Natural killer cell treated with Interleukin-12 subunit alpha and Interleukin-12 subunit beta and Interleukin-15 and Interleukin-18, amount 100 ng/mL, for 72 hours (primary cell): ENCODE data around the gene PROM1. TPM values are rescaled to one million over a fixed set of nuclear protein-coding genes. Genes with fewer than 3 reads are reported as not detected.

ENCODE experiments used
- ATAC-seq, 2 donors: fragments of 150-1000 bp; cut with Tn5 transposase in 1 of 2; sonication (Bioruptor Pico), chemical (Tn5 transposase) in 1 of 2; 2 replicates each; pipeline ENCODE4 v1.10.0; 2021
- DNase-seq: peaks from one replicate; pipeline ENCODE4 v3.0.0; 2022; ENCODE audit warnings: low spot score
- H3K27ac Mint-ChIP-seq, 2 donors: 1 replicate in 1 of 2; 2 replicates in 1 of 2; pipeline ENCODE4 v1.8.0; 2022; ENCODE audit warnings: mixed read lengths in 2 of 2, mild to moderate bottlenecking in 1 of 2, moderate library complexity in 1 of 2
- H3K27me3 Mint-ChIP-seq, 2 donors: 1 replicate in 1 of 2; 2 replicates in 1 of 2; pipeline ENCODE4 v1.8.0; 2022; ENCODE audit warnings: mixed read lengths in 2 of 2
- H3K36me3 Mint-ChIP-seq: one replicate; pipeline ENCODE4 v1.8.0; 2022; ENCODE audit warnings: mixed read lengths
- H3K4me1 Mint-ChIP-seq, 2 donors: 1 replicate in 1 of 2; 2 replicates in 1 of 2; pipeline ENCODE4 v1.8.0; 2022; ENCODE audit warnings: low read depth in 2 of 2, mixed read lengths in 2 of 2, mild to moderate bottlenecking in 1 of 2
- H3K4me3 Mint-ChIP-seq: one replicate; pipeline ENCODE4 v1.8.0; 2022; ENCODE audit warnings: mixed read lengths
- H3K9me3 Mint-ChIP-seq: 2 replicates; pipeline ENCODE4 v1.8.0; 2022; ENCODE audit warnings: mixed read lengths
- total RNA-seq, 2 donors: library from RNA; stranded (reverse); gene quantifications; one replicate each; pipeline ENCODE4 v1.2.3, GENCODE V29; 2022

Gene PROM1
- total RNA-seq, 2 donors from 2014 or later, result 0.24 to 0.92 TPM

DNA sequence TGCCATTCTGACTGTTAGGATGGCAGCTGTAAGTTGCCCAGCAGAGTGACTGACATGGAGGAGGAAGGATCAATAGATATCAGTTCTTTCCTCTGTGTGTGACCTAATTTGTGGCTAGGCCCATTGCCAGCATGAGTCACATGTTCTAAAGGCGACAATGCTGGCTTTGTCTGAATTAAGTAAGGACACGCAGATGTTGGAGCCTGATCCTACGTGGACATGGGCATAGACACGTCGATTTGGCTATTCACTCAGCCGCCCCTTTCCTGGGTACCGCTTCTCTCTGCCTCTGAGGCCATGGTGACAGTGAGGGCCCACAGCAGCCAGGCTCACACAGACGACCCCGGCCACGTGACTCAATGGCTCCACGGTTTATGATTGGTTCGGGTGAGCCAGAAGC lies 16.3 kb downstream of the PROM1 start:
- no peaks in the 10 kb centered on the region for H3K4me1 Mint-ChIP-seq

DNA sequence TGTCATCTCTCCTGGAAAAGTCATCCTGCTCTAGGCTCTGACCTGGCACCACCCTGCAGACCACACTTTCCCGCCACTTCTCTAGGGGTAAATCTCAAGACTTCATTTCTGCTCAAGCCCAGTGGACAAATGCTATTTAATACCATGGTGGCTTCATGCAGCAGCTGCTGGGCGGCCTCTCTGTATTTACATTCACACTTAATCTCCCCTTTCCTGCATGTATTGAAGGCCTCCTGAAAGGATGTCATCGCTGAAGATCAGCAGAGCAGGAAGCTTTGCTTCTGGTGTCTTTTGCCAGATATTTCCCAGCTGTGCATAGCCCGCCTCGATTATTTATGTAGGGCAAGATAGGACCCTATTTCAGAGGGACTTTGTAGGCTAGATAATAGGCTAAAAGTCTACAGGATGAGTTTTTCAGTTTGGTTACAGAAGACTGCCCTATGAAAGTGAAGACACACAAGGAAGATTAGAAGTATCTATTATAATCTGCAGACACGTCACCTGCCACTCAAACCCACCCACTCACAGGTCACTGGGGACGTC lies 17.2 kb downstream of the PROM1 start:
- no peak for DNase-seq
- Mint-ChIP-seq H3K27me3 (peaks cover 19 to 23% of the 10 kb centered on the region in 2 donors), H3K4me3 (no peak overlapping the region), H3K9me3 (peaks cover 3% of the 10 kb centered on the region), H3K27ac (no peak overlapping the region), H3K4me1 (no peaks in the 10 kb centered on the region), H3K36me3 (peaks cover 4% of the 10 kb centered on the region)
- ATAC-seq, result no peak

More for the DNA sequence above, 16.3 kb downstream of the PROM1 start:
- ATAC-seq (no peak), DNase-seq (no peak)
- Mint-ChIP-seq H3K27me3 (peaks cover 22 to 24% of the 10 kb centered on the region in 2 donors), H3K4me3 (no peak overlapping the region), H3K27ac (no peak overlapping the region), H3K9me3 (peaks cover 3% of the 10 kb centered on the region), H3K36me3 (peaks cover 4% of the 10 kb centered on the region)

DNA sequence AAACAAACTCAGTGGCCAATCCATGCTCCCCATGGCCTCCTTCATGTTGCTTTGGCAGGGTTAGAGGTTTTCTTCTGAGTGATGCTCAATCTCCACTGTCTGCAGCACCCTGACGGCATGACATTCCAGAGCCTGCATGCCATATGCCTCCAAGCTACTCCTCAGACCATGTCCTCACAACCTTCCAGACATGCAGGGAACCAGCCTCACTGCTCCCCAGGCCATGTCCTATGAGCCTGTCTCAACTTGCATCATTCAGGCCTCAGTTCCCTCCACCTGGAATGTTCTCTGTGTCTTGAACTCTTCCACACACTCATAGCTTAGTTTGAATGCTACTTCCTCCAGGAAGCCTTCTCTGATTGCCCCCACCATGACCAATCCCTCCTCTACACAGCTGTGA lies 18.8 kb downstream of the PROM1 start:
- Mint-ChIP-seq H3K4me1 (no peaks in the 10 kb centered on the region), H3K36me3 (peaks cover 4% of the 10 kb centered on the region), H3K27ac (no peak overlapping the region), H3K4me3 (no peak overlapping the region), H3K9me3 (peaks cover 3% of the 10 kb centered on the region), H3K27me3 (peaks cover 9 to 12% of the 10 kb centered on the region in 2 donors)
- DNase-seq, result no peak
- no peak for ATAC-seq

DNA sequence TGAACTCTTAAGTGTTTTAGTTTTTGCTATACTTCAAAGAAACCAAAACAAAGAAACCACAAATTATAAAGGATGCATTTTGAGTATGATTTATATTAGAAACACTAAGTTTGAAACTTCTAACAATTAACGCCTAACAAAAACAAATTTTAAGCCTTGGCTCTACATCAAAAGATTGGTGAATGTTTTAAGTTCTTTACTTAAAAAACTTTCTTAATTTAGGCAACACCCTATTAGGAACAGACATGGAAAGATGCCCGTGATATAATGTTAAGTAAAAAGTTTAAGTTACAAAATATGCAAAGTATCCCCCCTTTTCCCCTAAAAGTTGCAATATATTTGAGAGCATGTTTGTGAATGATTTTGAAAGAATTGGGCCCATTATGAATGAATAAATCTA lies 21.2 kb downstream of the PROM1 start:
- Mint-ChIP-seq H3K4me3 (no peak overlapping the region), H3K4me1 (no peaks in the 10 kb centered on the region), H3K9me3 (peaks cover 3% of the 10 kb centered on the region), H3K36me3 (peaks cover 4% of the 10 kb centered on the region), H3K27ac (no peak overlapping the region), H3K27me3 (peaks cover 13% of the 10 kb centered on the region in 2 donors)
- DNase-seq, result no peak
- no peak for ATAC-seq

DNA sequence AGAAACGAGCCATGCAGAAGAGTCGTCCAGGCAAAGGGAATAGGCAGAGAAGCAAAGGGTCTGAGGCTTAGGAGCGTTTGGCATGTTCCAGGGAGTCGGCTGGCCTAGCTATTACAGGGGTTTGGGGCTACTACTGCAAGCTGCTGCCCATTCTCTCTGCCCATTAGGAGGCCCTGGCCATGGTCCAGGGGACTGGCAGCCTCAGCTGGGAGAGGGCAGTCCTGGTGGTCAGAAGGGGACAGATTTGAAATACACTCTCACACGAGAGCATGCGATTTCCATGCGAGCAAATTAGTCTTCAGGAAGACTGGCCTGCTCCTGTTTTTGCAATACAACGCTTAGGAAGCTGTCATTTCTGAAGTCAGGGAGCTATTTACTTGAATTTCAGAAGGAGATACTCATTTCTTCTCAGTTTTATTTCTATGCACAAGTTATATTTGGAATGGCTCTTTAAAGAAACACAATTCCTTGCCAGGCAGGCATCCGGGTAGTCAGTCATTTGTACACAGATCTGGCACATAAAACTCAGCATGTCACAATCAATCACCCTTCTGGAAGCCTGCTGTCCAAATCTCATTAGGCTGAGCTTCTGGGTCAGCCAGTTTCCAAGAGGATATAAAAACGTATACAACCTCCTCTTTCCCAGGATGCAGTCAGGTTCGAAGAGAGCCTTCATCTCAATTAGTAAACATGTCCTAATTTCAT lies 27.0 kb downstream of the PROM1 start:
- ATAC-seq, result no peak
- peaks cover 33 to 47% of the 10 kb centered on the region in 2 donors for H3K27me3 Mint-ChIP-seq
- H3K9me3 Mint-ChIP-seq, result no peaks in the 10 kb centered on the region
- no peak overlapping the region for H3K4me3 Mint-ChIP-seq
- no peak for DNase-seq
- H3K4me1 Mint-ChIP-seq, result no peaks in the 10 kb centered on the region
- H3K27ac Mint-ChIP-seq, result no peak overlapping the region
- no peaks in the 10 kb centered on the region for H3K36me3 Mint-ChIP-seq

DNA sequence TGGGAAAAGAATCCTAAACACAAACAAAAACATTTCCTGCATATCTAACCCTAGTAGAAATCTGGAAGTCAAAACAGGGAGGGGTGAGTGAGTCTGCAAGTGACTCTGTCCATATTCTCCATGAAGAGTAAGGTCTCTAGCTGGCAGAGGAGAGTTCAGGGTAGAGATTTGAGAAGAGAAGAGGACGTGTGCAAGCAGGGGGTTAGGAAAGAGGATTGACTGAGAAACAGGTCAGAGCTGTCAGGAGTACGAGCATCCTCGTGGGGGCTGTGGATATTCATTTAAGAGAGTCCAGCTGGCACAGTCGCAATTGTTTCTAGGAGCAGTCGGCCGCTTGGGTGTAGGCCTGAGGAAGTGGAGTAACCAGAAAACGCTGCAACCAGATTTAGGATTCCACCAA lies 27.9 kb downstream of the PROM1 start:
- no peaks in the 10 kb centered on the region for H3K4me1 Mint-ChIP-seq
- no peaks in the 10 kb centered on the region for H3K9me3 Mint-ChIP-seq
- ATAC-seq (peak in 1 of 2 donors; percentile 24), DNase-seq (no peak)
- H3K4me3 Mint-ChIP-seq, result no peak overlapping the region
- H3K36me3 Mint-ChIP-seq, result no peaks in the 10 kb centered on the region
- H3K27me3 Mint-ChIP-seq, result peaks cover 35 to 52% of the 10 kb centered on the region in 2 donors
- no peak overlapping the region for H3K27ac Mint-ChIP-seq

DNA sequence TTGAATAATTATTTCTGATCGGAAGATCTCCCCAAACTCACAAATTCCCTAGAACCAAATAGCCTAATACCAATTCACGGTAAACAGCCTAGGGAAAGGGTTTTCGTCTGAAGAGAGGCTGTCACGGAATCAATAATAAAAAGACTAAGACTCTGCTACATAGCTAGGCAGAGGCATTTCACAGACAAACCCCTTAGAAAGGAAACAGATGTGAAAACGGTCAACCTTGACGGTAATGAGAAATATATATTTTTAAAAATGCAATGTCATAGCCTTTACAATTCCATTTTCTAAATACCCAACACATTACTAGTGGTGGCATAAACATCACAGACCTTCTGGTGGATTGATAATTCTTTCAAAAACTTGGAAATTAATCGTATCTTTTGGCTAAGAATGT lies 28.4 kb downstream of the PROM1 start:
- Mint-ChIP-seq H3K4me3 (no peak overlapping the region), H3K36me3 (no peaks in the 10 kb centered on the region), H3K4me1 (no peaks in the 10 kb centered on the region), H3K27me3 (peaks cover 37 to 56% of the 10 kb centered on the region in 2 donors), H3K9me3 (no peaks in the 10 kb centered on the region), H3K27ac (no peak overlapping the region)
- DNase-seq (no peak), ATAC-seq (no peak)

DNA sequence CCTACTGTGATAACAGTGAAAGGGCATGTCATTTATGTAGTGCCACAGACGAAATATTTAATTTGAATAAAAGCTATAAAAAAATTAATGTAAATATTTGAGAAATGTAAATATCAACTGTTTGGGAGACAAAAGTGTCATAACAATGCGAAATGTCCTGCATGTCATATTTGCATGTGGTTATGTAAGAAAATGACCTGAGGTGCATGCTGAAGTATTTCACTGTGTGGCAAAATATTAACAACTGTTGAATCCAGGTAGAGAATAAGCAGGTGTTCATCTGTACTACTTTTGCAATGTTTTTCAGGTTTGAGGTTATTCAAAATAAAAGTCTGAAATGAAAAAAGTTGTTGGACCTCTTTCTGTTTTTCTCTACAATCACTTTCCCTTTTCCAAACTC lies 30.9 kb downstream of the PROM1 start:
- DNase-seq, result no peak
- H3K4me1 Mint-ChIP-seq, result no peaks in the 10 kb centered on the region
- H3K27ac Mint-ChIP-seq, result no peak overlapping the region
- no peaks in the 10 kb centered on the region for H3K36me3 Mint-ChIP-seq
- peaks cover 35 to 53% of the 10 kb centered on the region in 2 donors for H3K27me3 Mint-ChIP-seq
- no peaks in the 10 kb centered on the region for H3K9me3 Mint-ChIP-seq
- no peak for ATAC-seq
- H3K4me3 Mint-ChIP-seq, result no peak overlapping the region

DNA sequence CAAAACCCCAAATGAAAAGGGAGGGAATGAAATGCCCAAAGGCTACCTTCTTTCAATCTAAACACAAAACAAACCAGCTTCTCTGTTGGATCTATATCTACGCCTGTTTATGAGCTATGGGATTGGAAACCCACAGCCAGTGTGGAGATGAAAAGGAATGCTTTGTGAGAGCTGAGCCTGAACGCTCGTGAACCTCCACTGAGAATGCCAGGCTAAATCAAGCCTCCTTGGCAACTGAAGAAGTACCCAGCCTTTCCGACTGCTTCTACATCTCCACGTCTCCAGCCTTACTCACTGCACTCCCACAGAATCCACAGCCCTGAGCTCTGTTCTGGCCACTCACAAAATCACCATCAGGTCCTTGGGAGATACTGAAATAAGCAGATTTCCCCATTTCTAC lies 31.8 kb downstream of the PROM1 start:
- H3K36me3 Mint-ChIP-seq, result no peaks in the 10 kb centered on the region
- no peaks in the 10 kb centered on the region for H3K9me3 Mint-ChIP-seq
- H3K27ac Mint-ChIP-seq, result no peak overlapping the region
- DNase-seq (no peak), ATAC-seq (no peak)
- peaks cover 31 to 50% of the 10 kb centered on the region in 2 donors for H3K27me3 Mint-ChIP-seq
- no peaks in the 10 kb centered on the region for H3K4me1 Mint-ChIP-seq
- no peak overlapping the region for H3K4me3 Mint-ChIP-seq

DNA sequence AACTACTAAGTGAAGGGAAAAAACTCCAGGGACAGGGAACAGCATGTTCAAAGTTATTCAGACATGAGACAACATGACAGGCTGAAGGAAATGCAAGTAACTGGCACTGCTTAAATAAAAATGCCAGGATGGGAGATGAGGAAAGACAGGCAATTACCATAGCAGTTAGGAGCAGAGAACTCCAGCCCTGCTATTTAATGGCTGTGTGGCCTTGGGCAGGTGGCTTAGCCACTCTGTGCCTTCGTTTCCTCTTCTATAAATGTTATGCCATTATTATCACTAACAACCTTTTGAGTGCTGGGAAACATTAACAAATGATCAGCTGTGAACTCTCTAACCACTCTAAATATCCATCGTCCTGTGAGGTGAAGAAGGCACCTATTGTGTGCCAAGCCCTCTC lies 32.7 kb downstream of the PROM1 start:
- H3K9me3 Mint-ChIP-seq, result no peaks in the 10 kb centered on the region
- H3K4me3 Mint-ChIP-seq, result no peak overlapping the region
- no peak overlapping the region for H3K27ac Mint-ChIP-seq
- no peak for DNase-seq
- peaks cover 25 to 41% of the 10 kb centered on the region in 2 donors for H3K27me3 Mint-ChIP-seq
- H3K36me3 Mint-ChIP-seq, result no peaks in the 10 kb centered on the region
- ATAC-seq, result no peak
- H3K4me1 Mint-ChIP-seq, result no peaks in the 10 kb centered on the region

DNA sequence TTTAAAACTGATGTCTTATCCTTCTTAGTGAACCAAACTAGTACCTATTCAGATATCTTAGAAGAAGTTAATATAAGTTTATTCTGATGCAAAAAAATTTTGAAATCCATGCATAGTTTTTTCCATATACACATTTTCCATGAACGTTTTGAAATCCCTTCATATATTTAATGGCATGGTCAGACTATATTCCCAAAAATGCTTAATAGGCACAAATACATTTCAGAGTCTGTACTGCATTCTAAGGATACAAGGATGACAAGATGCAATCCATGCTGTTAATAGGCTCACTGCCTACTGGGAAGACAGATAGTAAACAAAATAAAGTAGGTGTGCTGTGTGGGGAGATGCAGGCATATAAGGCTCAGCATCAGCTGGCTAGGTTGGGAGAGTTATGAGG lies 33.2 kb downstream of the PROM1 start:
- Mint-ChIP-seq H3K4me1 (no peaks in the 10 kb centered on the region), H3K4me3 (no peak overlapping the region), H3K9me3 (no peaks in the 10 kb centered on the region), H3K27me3 (peaks cover 21 to 37% of the 10 kb centered on the region in 2 donors), H3K27ac (no peak overlapping the region), H3K36me3 (no peaks in the 10 kb centered on the region)
- DNase-seq, result no peak
- no peak for ATAC-seq

DNA sequence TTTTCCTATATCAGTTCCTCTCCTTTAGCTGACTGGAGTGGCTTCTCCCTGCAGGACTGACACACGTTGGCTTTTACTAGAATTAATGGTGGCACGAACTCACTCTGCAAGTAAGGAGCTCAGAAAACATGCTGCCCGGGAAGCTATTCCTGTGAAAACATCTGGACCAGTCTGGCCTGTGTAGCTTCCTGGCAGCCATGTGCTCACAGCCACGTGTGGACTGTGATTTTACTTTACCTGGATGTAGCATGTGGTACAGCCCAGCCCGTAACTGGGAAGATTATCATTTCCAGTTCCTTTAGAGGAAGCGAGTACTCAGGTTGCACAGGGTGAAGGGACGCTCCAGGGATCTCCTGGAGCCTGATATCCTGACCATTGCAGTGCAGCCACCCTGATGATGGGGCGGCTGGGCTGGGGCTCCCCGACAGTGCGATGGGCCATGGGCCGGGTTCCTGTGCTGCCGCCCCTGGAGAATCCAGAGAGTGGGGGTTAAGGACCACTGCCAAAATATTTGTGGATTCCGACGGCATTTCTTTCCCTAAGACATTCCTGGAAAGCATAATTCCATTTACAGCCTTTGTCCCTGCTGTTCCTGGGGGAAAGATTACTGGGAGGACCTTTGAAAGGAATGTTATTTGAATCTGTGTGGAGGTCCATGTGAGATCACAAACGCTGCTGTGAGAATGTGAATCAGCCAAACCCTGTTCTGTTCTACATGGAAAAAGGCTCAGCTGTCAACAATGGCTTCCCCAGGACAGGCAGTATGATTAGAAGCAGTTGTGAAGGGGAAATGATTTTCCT lies 35.0 kb downstream of the PROM1 start:
- H3K36me3 Mint-ChIP-seq, result no peaks in the 10 kb centered on the region
- H3K4me1 Mint-ChIP-seq, result no peaks in the 10 kb centered on the region
- ATAC-seq (no peak), DNase-seq (no peak)
- H3K27ac Mint-ChIP-seq, result no peak overlapping the region
- H3K9me3 Mint-ChIP-seq, result no peaks in the 10 kb centered on the region
- H3K4me3 Mint-ChIP-seq, result no peak overlapping the region
- H3K27me3 Mint-ChIP-seq, result peaks cover 8 to 21% of the 10 kb centered on the region in 2 donors

DNA sequence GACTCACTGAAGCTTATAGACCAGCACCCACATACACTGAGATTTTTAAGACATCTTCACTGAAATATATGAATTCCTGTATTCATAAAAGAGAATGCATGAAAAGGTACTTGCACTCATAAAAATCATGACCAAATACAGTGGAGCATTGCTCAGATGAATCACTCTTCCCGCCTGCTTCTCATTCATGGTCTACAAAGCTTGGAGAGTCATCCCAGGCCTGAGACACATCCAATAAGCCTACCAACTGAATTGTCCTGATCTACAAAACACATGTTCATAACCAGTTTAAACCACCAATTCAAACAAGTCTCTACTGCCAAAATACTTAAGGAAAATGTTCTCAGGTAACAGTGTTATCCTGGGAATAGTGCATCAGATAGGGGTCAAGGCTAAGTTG lies 38.1 kb downstream of the PROM1 start:
- no peak for ATAC-seq
- H3K9me3 Mint-ChIP-seq, result no peaks in the 10 kb centered on the region

More for the DNA sequence above, 38.1 kb downstream of the PROM1 start:
- no peak for DNase-seq
- Mint-ChIP-seq H3K27ac (no peak overlapping the region), H3K4me1 (no peaks in the 10 kb centered on the region), H3K27me3 (peaks cover under 1 to 8% of the 10 kb centered on the region in 2 donors), H3K4me3 (no peak overlapping the region), H3K36me3 (no peaks in the 10 kb centered on the region)
